ENCODE data around the gene DLG2.
A peak's percentile ranks its signal among the peaks of the same experiment; 100 is the strongest.
"Not testable (repeated sequence)": the region's sequence is repeated elsewhere in the genome, so short reads cannot be mapped to it uniquely, and the experiment has no call there.

Gene DLG2

GRCh38 chr11:84384731-84385130, 1242.4 kb downstream of the DLG2 start:
- DNase-seq (ENCODE audit: low read depth, low spot score) = peak; percentile 20

GRCh38 chr11:84383576-84383975, 1243.6 kb downstream of the DLG2 start:
- no peak for DNase-seq (ENCODE audit: low read depth, low spot score)

GRCh38 chr11:84381666-84382065, 1245.5 kb downstream of the DLG2 start:
- no peak for DNase-seq (ENCODE audit: low read depth, low spot score)

GRCh38 chr11:84372381-84372950, 1254.7 kb downstream of the DLG2 start:
- no peak for DNase-seq (ENCODE audit: low read depth, low spot score)

GRCh38 chr11:84358034-84358433, 1269.1 kb downstream of the DLG2 start:
- no peak for DNase-seq (ENCODE audit: low read depth, low spot score)

- no peak for DNase-seq (ENCODE audit: low read depth, low spot score)
Observed at GRCh38 chr11:84355911-84356310, 1271.2 kb downstream of the DLG2 start.

- DNase-seq (ENCODE audit: low read depth, low spot score) = no peak
Observed at GRCh38 chr11:84345597-84345996, 1281.5 kb downstream of the DLG2 start.

GRCh38 chr11:84345027-84345426, 1282.1 kb downstream of the DLG2 start:
- DNase-seq (ENCODE audit: low read depth, low spot score) = no peak

GRCh38 chr11:84339796-84340195, 1287.3 kb downstream of the DLG2 start:
- DNase-seq (ENCODE audit: low read depth, low spot score) = no peak

- no peak for DNase-seq (ENCODE audit: low read depth, low spot score)
Observed at GRCh38 chr11:84333221-84333620, 1293.9 kb downstream of the DLG2 start.

- DNase-seq (ENCODE audit: low read depth, low spot score) = no peak
Observed at GRCh38 chr11:84322211-84322610, 1304.9 kb downstream of the DLG2 start.

GRCh38 chr11:84319863-84320262, 1307.3 kb downstream of the DLG2 start:
- no peak for DNase-seq (ENCODE audit: low read depth, low spot score)

- no peak for DNase-seq (ENCODE audit: low read depth, low spot score)
Observed at GRCh38 chr11:84316866-84317555, 1310.1 kb downstream of the DLG2 start.

- DNase-seq (ENCODE audit: low read depth, low spot score) = no peak
Observed at GRCh38 chr11:84313830-84314359, 1313.2 kb downstream of the DLG2 start.

- DNase-seq (ENCODE audit: low read depth, low spot score) = no peak
Observed at GRCh38 chr11:84310268-84310667, 1316.9 kb downstream of the DLG2 start.

GRCh38 chr11:84308491-84308890, 1318.7 kb downstream of the DLG2 start:
- not testable (repeated sequence) for DNase-seq (ENCODE audit: low read depth, low spot score)

- no peak for DNase-seq (ENCODE audit: low read depth, low spot score)
Observed at GRCh38 chr11:84300092-84300491, 1327.1 kb downstream of the DLG2 start.

- no peak for DNase-seq (ENCODE audit: low read depth, low spot score)
Observed at GRCh38 chr11:84297570-84297969, 1329.6 kb downstream of the DLG2 start.

GRCh38 chr11:84295815-84296214, 1331.3 kb downstream of the DLG2 start:
- no peak for DNase-seq (ENCODE audit: low read depth, low spot score)

- DNase-seq (ENCODE audit: low read depth, low spot score) = no peak
Observed at GRCh38 chr11:84292955-84293354, 1334.2 kb downstream of the DLG2 start.

- DNase-seq (ENCODE audit: low read depth, low spot score) = no peak
Observed at GRCh38 chr11:84292006-84292405, 1335.1 kb downstream of the DLG2 start.

- DNase-seq (ENCODE audit: low read depth, low spot score) = no peak
Observed at GRCh38 chr11:84290647-84291046, 1336.5 kb downstream of the DLG2 start.

GRCh38 chr11:84289381-84289906, 1337.7 kb downstream of the DLG2 start:
- DNase-seq (ENCODE audit: low read depth, low spot score) = no peak
